Esophagus squamous epithelium (tissue), 5 donors: ENCODE measurements around the gene KLHL29. TPM values are rescaled to one million over a fixed set of nuclear protein-coding genes. Genes with fewer than 3 reads are reported as not detected.

ENCODE experiments used
- DNase-seq: peaks from one replicate; lab custom pipeline; 2025; lab: John Stamatoyannopoulos, UW
- H3K27ac ChIP-seq, 4 donors: fragments of 200-600 bp; sonication (generic); one replicate each; pipeline ENCODE4 v1.5.1; 2016 to 2019; ENCODE audit warnings: mild to moderate bottlenecking in 1 of 4
- H3K27me3 ChIP-seq, 4 donors: fragments of 200-600 bp; sonication (generic); 1 replicate in 3 of 4; 2 replicates in 1 of 4; pipeline versions ENCODE4 v1.5.1 to v1.6.0; 2017 to 2021; ENCODE audit warnings: antibody characterized with exemption in 1 of 4
- H3K36me3 ChIP-seq, 3 donors: fragments of 200-600 bp; sonication (generic); one replicate each; pipeline ENCODE4 v1.5.1; 2016 to 2019
- H3K4me1 ChIP-seq, 3 donors: fragments of 200-600 bp; sonication (generic); one replicate each; pipeline ENCODE4 v1.5.1; 2017 to 2019
- H3K4me3 ChIP-seq, 4 donors: fragments of 200-600 bp; sonication (generic); 1 replicate in 3 of 4; 2 replicates in 1 of 4; pipeline ENCODE4 v1.5.1; 2016 to 2019; ENCODE audit warnings: mild to moderate bottlenecking in 2 of 4, moderate library complexity in 1 of 4
- H3K9me3 ChIP-seq, 3 donors: fragments of 200-600 bp; sonication (generic); one replicate each; pipeline ENCODE4 v1.5.1; 2016 to 2019
- POLR2A ChIP-seq, 4 donors: fragments of 450-650 bp; IDR thresholded peaks; one replicate each; pipeline ENCODE4 v1.6.1; 2017; ENCODE audit warnings: antibody characterized with exemption in 4 of 4, mild to moderate bottlenecking in 4 of 4, moderate library complexity in 3 of 4
- WGBS, 2 donors: methylation state at CpG; one replicate each; pipeline ENCODE4 v1.1.5; 2018; 5-methylcytosine and 5-hydroxymethylcytosine counted together
- intact Hi-C: fragments of 100-400 bp; cut with DNase I; formaldehyde crosslinking; loops from one replicate; pipeline ENCODE4 v1.15.0; 2022
- total RNA-seq, 4 donors: library from RNA; depleted of rRNA; stranded (reverse); fragments of >200 nt; gene quantifications; one replicate each; pipeline ENCODE4 v1.1.0, GENCODE V29; 2016
- TF ChIP-seq, protein P1 (sequence below), 6 experiments: fragments of 450-650 bp in 4 of 6; fragments of 200-600 bp in 2 of 6; sonication (generic) in 2 of 6; IDR thresholded peaks; one replicate each; pipeline ENCODE4 v1.5.1; 2016 to 2019; ENCODE audit warnings: antibody characterized with exemption in 6 of 6, mild to moderate bottlenecking in 4 of 6, moderate library complexity in 4 of 6
- donor health status: DM: yes; HTN: yes; CAD: no.

KLHL29 gene
- total RNA-seq, 4 donors from 2014 or later = 3.4 to 11.8 (median 5.9) TPM

DNA sequence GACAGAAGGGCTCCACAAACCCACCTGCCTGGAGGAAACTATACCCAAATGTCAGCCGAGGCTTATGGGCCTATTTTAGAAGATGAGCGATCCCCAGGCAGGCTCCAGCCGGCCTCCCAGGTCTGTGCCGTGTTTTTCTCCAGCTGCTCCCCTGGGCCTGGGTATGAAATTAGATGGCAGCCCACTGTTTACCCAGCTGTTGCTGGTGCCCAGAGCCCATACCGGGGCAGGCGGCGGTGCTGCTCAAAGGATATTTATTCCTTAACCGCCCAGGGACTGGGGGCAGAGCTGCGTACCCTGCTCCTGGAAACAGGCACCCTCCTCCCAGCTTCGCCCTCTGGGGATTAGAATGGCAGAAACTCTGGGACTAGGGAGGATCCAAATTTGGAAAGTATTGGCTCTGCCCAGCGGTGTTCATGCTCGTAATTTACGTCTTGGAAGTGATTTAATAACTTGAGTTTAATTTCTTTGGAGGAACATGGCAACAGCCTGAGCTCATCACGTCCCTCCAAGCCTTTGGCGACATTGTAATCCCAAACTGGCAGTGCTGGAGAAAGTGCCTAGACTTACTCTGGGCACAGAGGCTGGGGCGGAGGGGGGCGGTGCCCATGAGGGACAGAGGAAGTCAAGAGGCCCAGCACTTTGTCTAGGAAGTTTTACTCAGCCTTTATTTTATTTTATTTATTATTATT is 199.2 kb downstream of the KLHL29 start:
- no peak overlapping the region for H3K4me3 ChIP-seq
- H3K4me1 ChIP-seq = peaks cover 0 to 22% (median 5%) of the 10 kb centered on the region in 3 donors
- 80 to 86% methylated on average over 14 to 16 of the region's 17 CpGs for WGBS, 2 donors
- peak overlapping the region; percentile 46 to 80 (median 76) for H3K27ac ChIP-seq
- TF ChIP-seq, protein P1, sequence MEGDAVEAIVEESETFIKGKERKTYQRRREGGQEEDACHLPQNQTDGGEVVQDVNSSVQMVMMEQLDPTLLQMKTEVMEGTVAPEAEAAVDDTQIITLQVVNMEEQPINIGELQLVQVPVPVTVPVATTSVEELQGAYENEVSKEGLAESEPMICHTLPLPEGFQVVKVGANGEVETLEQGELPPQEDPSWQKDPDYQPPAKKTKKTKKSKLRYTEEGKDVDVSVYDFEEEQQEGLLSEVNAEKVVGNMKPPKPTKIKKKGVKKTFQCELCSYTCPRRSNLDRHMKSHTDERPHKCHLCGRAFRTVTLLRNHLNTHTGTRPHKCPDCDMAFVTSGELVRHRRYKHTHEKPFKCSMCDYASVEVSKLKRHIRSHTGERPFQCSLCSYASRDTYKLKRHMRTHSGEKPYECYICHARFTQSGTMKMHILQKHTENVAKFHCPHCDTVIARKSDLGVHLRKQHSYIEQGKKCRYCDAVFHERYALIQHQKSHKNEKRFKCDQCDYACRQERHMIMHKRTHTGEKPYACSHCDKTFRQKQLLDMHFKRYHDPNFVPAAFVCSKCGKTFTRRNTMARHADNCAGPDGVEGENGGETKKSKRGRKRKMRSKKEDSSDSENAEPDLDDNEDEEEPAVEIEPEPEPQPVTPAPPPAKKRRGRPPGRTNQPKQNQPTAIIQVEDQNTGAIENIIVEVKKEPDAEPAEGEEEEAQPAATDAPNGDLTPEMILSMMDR (IDR thresholded peaks at IDR 0.05) = no peak
- TF ChIP-seq POLR2A (IDR thresholded peaks at IDR 0.05) = no peak
- H3K36me3 ChIP-seq = no peaks in the 10 kb centered on the region
- intact Hi-C loops = no loop called here
- DNase-seq = no peak
- no peaks in the 10 kb centered on the region for H3K9me3 ChIP-seq
- H3K27me3 ChIP-seq = no peaks in the 10 kb centered on the region

DNA sequence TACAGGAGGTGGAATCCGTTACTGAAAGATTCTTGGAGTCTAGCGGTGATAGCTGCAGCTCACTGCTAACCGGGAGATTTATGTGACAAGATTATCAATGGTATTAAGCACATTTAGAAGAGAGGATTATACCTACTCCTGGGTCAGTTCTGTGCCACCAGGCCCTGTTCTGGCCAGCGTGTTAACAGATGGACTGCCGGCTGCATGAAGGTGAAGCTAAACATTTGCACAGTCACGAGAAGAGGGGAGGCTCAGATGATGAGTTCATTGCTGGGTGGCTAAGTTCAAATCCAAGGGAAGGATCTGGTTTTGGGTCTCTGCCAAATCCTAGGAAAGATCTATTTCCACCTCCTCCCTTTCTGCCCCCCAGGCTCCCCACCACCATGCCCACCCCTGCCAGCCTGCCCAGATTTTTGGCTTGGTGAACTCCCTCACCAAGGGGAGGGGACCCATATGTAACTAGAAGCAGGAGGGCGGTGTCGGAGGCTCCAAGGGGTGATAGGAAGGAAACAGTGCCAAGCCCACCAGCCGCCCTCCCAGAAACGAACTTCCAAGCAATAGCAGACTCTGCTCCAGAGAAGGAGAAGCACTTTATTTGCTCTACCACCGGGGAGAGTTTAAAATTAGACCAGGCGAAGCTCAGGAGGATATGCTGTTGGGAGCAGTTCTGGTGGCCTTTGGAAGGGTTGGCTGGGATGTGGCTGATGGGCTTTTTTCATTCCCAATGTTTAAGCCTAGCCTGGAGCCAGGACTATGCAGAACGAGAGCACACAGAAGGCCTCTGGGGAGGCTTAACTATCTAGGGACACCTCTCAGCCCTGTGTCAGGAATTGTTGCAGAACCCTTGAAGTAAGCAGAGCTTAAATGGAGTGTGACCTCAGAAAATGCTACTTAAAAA is 200.5 kb downstream of the KLHL29 start:
- H3K27ac ChIP-seq = peak overlapping the region; percentile 42 to 80 (median 76)
- 75 to 81% methylated on average over 12 of the region's 13 CpGs for whole genome bisulfite sequencing, 2 donors
- intact Hi-C loops = no loop called here

DNA sequence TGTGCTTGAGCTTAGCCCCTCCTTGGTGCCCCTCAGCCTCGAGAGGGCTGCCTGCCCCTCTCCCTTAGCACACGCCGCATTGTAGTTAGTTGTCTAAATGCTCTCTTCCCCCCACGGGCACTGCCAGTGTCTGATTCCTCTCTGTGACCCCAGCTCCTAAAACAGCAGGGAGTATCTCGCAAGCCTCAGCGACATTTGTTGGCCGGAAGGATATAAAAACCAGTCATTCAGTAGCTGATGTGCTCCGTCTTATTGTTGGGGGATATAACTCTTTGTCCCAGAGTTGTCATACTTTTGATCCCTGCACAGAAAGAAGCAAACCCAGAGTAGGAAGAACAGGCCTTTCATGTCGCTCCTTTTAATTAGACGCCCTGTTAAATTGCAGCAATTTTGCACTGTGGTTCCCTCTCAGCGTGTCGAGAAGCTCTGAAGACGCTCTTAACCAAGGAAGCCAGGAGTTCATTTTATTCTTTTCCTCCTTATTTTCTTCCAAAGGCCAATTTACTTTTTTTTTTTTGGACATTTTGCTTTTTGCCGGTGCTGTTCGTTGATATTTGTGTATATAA is 201.8 kb downstream of the KLHL29 start:
- Histone ChIP-seq H3K36me3 (no peaks in the 10 kb centered on the region), H3K9me3 (no peaks in the 10 kb centered on the region), H3K4me3 (no peak overlapping the region), H3K27me3 (no peaks in the 10 kb centered on the region), H3K4me1 (peaks cover 5 to 47% (median 19%) of the 10 kb centered on the region in 3 donors), H3K27ac (peak overlapping the region in 3 of 4 donors; percentile 8 to 72 (median 40))
- DNase-seq = no peak
- intact Hi-C loops = no loop called here
- 79 to 87% methylated on average over 14 to 15 of the region's 15 CpGs for WGBS, 2 donors
- no peak for TF ChIP-seq POLR2A (IDR thresholded peaks at IDR 0.05)
- TF ChIP-seq, protein P1 (IDR thresholded peaks at IDR 0.05) = no peak

More for the DNA sequence above, 200.5 kb downstream of the KLHL29 start:
- Histone ChIP-seq H3K36me3 (no peaks in the 10 kb centered on the region), H3K4me1 (peaks cover 5 to 35% (median 14%) of the 10 kb centered on the region in 3 donors), H3K4me3 (no peak overlapping the region), H3K9me3 (no peaks in the 10 kb centered on the region), H3K27me3 (no peaks in the 10 kb centered on the region)
- no peak for DNase-seq
- TF ChIP-seq, protein P1 (IDR thresholded peaks at IDR 0.05) = no peak
- no peak for TF ChIP-seq POLR2A (IDR thresholded peaks at IDR 0.05)

DNA sequence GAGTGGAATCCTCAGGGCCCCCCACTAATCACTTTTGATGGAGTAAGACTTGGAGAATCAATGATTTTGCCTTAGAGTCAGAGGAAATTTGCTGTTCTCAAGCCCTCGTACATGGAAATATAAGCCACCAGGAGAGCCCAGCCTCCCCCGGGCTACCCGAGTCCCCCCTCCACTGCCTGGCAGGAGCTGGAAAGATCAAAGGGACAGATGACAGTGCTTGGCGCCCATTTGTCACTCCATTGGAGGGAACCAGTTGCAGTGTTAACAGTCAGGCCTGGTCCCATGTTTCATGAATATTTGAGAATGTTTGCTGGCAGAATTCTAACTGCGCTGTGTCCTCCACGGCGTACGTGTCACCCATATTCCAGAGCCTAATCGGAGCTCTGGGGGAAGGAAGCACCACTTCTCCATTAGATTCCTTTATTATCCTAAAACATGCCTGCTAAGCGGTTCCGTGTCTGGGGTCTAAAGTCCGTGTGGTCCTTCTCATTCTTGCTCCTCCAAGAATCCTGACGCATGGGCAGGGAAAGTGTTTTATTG is 202.4 kb downstream of the KLHL29 start:
- H3K4me3 ChIP-seq = no peak overlapping the region
- peak overlapping the region in 2 of 4 donors; percentile 8 to 72 for H3K27ac ChIP-seq
- no peaks in the 10 kb centered on the region for H3K27me3 ChIP-seq
- intact Hi-C loops = no loop called here
- H3K36me3 ChIP-seq = no peaks in the 10 kb centered on the region
- no peak for TF ChIP-seq POLR2A (IDR thresholded peaks at IDR 0.05)
- TF ChIP-seq, protein P1 (IDR thresholded peaks at IDR 0.05) = no peak
- H3K9me3 ChIP-seq = no peaks in the 10 kb centered on the region
- H3K4me1 ChIP-seq = peaks cover 5 to 52% (median 22%) of the 10 kb centered on the region in 3 donors
- DNase-seq = no peak
- 93% methylated on average over 3 to 13 of the region's 13 CpGs for WGBS, 2 donors
